GM19324 (cell line): ENCODE measurements around the gene ZDHHC24.

ENCODE experiments used
- ATAC-seq: cut with Tn5 transposase; IDR thresholded peaks from one replicate; pipeline ENCODE4 v1.9.1; 2021; ENCODE audit warnings: mild to moderate bottlenecking, moderate library complexity; ENCODE audit not compliant: unreplicated experiment, low FRiP score

ZDHHC24 gene

DNA sequence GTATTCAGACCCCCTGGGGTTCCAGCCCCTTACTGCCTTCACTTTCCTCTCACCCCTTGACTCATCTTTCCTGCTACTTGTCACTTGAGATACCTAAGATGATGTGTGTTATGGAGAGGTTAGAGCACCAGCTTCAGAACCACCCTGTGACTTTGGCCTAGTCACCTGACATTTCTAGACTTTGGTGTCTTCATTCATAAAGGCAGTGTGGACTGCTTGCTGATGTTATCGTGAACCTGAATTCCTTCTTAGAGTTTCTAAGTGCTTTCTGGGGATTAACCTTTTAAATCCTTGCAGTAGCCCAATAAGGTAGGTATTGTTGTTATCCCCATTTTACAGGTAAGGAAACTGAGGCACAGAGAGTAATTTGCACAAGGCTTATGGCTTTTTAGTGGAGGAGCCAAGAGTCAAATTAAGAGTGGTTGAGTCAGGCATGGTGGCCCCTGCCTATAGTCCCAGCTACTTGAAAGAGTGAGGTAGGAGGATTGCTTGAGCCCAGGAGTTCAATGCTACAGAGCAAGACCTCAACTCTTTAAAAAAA is 40.5 kb downstream of the ZDHHC24 start:
- ATAC-seq = no peak

GRCh38 chr11:66498506-66498905 is 47.3 kb downstream of the ZDHHC24 start:
- no peak for ATAC-seq

DNA sequence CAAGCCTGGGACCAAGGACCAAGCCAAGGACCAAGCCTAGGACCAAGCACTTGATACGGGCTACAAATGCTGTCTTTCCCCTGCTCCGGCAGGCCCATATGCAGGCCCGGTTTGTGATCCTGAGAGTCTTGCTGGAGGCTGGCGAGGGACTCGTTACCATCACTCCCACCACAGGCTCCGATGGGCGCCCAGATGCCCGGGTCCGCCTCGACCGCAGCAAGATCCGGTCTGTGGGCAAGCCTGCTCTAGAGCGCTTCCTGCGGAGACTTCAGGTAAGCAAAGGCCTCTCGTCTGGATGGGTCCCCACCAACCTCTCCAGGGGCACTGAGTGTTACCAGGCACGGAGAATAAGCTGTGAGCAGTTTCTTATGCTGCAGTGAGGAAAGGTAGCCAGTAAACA is 48.6 kb downstream of the ZDHHC24 start:
- ATAC-seq = no peak

DNA sequence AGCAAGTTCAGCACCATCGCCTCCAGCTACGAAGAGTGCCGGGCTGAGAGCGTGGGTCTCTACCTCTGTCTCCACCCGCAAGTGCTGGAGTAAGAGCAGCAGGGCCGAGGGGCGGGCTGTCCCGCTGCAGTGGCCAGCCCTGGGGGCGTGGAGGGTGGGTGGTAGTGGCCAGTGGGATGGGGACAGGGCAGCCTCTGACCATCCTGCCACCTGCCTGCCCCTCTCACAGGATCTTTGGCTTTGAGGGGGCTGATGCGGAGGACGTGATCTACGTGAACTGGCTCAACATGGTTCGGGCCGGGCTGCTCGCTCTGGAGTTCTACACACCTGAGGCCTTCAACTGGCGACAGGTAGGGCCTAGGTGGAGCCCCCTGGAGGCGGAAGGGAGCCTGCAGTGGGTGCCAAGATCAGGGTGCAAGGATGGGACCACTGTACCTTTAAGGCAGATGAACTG is 50.4 kb downstream of the ZDHHC24 start:
- no peak for ATAC-seq

- no peak for ATAC-seq
Observed at GRCh38 chr11:66494935-66495334, 50.9 kb downstream of the ZDHHC24 start.

GRCh38 chr11:66494458-66494857 is 51.4 kb downstream of the ZDHHC24 start:
- ATAC-seq = no peak

- no peak for ATAC-seq
Observed at GRCh38 chr11:66493130-66493529, 52.7 kb downstream of the ZDHHC24 start.

- ATAC-seq = no peak
Observed at GRCh38 chr11:66492161-66492865, 53.5 kb downstream of the ZDHHC24 start.

DNA sequence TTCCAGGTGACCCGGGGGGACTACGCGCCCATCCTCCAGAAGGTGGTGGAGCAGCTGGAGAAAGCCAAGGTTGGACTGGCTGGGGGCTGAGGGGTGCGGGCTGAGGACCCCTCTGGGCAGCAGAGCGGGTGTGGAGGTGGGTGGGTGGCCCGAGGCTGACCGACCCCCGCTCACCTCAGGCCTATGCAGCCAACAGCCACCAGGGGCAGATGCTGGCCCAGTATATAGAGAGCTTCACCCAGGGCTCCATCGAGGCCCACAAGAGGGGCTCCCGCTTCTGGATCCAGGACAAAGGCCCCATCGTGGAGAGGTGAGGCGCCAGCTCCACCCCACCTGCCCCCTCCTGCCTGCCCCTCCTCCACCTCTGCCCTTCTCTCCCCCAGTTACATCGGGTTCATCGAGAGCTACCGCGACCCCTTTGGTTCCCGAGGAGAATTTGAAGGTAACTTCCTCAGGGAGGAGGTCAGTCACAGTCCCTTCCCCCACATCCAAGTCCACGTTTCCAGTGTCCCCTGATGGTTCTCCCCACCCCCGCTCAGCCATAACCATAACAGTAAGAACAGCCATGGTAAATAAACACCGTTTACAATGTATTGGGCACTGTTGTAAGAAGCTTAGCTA is 54.4 kb downstream of the ZDHHC24 start:
- no peak for ATAC-seq

GRCh38 chr11:66489636-66490035 is 56.2 kb downstream of the ZDHHC24 start:
- ATAC-seq = no peak

DNA sequence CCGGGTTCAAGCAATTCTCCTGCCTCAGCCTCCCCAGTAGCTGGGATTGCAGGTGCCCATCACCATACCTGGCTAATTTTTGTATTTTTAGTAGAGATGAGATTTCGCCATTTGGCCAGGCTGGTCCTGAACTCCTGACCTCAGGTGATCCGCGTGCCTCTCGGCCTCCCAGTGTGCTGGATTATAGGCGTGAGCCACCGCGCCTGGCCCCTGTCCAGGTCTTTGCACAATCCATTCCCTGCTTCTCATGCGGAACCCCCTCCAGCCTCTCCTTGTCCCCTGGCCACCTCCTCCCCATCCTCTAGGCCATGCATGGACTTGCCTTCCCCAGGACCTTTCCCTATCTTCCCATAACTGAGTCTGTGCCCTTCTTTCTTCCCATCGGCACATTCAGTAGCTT is 56.9 kb downstream of the ZDHHC24 start:
- ATAC-seq = no peak

- ATAC-seq = no peak
Observed at GRCh38 chr11:66484806-66485380, 61.0 kb downstream of the ZDHHC24 start.

GRCh38 chr11:66480117-66480938 is 65.5 kb downstream of the ZDHHC24 start, which contains the start of gene DPP3:
Gene DPP3 (plus strand): TSS chr11:66480434. CDS start chr11:66482201, 1,767 bp downstream.
- ATAC-seq = peak; percentile 89

- peak; percentile 0 for ATAC-seq
Observed at GRCh38 chr11:66479394-66480116, 66.3 kb downstream of the ZDHHC24 start.

DNA sequence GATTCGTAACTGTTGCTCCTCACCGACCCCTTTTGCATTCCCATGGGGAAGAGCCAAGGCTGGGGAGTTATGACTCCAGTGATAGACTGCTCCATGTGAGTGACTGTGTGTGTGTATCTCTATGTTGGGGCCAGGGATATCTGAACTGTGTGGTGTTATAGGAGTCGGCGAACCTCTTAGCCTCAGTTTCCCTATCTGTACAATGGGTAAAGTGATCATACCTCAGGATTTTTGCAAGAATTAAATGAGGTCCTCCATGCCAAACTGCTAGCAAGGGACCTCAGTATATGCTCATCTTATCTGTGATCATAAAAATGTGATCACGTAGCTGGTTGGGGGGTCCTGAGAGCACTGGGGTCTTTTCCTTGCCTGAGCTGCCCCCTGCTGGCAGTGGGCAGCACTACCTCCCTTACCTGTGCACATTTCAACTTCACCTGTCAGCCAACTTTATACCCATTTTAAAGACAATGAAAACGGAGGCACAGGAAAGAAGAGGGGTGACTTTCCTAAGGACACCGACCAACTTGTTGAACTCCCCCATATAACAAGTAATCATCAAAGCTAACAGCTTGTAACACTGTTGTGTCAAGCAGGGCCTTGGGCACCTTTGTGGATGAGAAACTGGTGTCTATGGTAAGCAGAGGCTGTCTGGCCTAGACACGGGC is 67.0 kb downstream of the ZDHHC24 start:
- ATAC-seq = no peak

- ATAC-seq = no peak
Observed at GRCh38 chr11:66477263-66478201, 68.3 kb downstream of the ZDHHC24 start.

DNA sequence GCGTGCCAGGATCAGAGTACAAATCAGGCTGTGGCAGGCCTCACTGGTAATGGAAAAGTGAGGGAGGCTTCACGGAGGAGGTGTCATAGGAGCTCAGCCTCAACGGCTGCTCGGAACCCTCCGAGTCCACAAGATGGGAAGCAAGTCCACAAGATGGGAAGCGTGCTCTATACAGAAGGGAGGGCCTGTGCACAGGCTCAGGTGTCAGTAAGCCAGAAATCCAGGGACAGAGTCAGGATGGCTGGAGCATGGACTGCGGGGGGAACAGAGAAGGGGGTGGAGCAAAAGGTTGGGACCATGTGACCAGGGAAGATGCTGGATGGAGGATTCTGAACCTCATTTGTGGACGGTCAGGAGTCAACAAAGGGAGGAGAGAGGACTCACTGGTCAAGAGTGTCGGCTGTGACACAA is 69.0 kb downstream of the ZDHHC24 start:
- ATAC-seq = no peak

DNA sequence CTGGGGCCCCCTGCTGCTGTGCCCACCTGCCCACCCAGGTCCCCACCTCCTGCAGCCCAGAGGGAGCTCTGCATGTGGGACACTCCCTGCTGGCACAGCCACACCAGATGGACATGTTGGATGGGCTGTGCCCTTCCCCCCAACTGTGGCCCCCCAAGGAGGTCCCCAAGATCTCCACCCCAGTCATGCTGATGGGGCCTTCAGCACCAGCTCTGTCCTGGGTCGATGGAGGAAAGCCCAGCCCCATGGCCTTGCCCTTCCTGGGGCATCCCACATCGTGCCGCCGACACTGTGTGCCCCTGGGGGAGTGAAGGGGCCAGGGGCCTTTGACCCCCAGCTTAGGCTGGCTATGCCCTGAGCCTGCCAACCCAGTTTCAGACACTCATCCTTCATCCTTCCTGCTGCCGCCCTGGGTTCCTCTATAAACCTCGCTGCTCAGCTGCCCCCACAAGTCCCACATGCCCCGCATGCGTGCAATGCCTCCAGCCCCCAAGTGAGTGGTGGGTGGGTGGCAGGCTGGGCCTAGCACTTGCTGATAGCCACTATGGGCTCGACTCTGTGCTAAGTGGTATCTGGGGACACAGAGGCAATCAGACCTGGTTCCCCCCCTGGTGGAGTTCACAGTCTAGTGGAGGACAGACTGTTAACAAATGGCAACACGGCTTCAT is 69.5 kb downstream of the ZDHHC24 start:
- no peak for ATAC-seq
